ENCODE measurements around the gene ARHGAP5.
"Not testable (repeated sequence)": the region's sequence is repeated elsewhere in the genome, so short reads cannot be mapped to it uniquely, and the experiment has no call there.

ARHGAP5 gene

DNA sequence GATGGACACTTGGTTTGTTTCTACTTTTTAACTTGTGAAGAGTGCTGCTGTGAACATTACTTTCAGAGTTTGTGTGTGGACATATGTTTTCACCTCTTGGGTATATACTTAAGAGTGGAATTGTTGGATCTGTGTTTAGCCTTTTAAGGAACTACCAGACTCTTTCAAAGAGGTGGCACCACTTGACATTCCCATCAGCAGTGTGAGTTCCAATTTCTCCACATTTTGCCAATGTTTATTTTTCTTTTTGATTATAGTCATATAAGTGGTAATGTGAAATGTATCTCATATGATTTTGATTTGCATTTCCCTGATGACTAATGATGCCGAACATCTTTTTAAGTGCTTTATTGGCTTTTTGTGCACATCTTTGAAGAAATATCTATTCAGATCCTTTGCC, 44.8 kb downstream of the ARHGAP5 start:
- no peaks in the 10 kb centered on the region for H3K27me3 Mint-ChIP-seq
- H3K9me3 Mint-ChIP-seq: peaks cover 5% of the 10 kb centered on the region
- H3K36me3 Mint-ChIP-seq (ENCODE audit: low read depth): peaks cover 51% of the 10 kb centered on the region
- H3K4me1 Mint-ChIP-seq (ENCODE audit: low read depth): peaks cover 5% of the 10 kb centered on the region
- no peak overlapping the region for H3K27ac Mint-ChIP-seq
- no peak overlapping the region for H3K4me3 Mint-ChIP-seq

DNA sequence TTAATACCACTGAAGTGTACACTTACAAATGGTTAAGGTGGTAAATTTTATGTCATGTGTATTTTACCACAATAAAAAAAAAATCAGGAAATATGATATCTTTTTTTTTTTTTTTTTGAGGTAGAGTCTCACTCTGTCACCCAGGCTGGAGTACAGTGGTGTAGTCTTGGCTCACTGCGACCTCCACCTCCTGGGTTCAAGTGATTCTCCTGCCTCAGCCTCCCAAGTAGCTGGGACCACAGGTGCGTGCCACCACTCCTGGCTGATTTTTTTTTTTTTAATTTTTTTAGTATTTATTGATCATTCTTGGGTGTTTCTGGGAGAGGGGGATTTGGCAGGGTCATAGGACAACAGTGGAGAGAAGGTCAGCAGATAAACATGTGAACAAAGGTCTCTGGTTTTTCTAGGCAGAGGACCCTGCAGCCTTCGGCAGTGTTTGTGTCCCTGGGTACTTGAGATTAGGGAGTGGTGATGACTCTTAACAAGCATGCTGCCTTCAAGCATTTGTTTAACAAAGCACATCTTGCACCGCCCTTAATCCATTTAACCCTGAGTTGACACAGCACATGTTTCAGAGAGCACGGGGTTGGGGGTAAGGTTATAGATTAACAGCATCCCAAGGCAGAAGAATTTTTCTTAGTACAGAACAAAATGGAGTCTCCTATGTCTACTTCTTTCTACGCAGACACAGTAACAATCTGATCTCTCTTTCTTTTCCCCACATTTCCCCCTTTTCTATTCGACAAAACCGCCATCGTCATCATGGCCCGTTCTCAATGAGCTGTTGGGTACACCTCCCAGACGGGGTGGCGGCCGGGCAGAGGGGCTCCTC, 50.0 kb downstream of the ARHGAP5 start:
- H3K27me3 Mint-ChIP-seq; H3K9me3 Mint-ChIP-seq; H3K4me1 Mint-ChIP-seq (ENCODE audit: low read depth); H3K27ac Mint-ChIP-seq; H3K4me3 Mint-ChIP-seq: not testable (repeated sequence)
- H3K36me3 Mint-ChIP-seq (ENCODE audit: low read depth): peaks cover 81% of the 10 kb centered on the region

DNA sequence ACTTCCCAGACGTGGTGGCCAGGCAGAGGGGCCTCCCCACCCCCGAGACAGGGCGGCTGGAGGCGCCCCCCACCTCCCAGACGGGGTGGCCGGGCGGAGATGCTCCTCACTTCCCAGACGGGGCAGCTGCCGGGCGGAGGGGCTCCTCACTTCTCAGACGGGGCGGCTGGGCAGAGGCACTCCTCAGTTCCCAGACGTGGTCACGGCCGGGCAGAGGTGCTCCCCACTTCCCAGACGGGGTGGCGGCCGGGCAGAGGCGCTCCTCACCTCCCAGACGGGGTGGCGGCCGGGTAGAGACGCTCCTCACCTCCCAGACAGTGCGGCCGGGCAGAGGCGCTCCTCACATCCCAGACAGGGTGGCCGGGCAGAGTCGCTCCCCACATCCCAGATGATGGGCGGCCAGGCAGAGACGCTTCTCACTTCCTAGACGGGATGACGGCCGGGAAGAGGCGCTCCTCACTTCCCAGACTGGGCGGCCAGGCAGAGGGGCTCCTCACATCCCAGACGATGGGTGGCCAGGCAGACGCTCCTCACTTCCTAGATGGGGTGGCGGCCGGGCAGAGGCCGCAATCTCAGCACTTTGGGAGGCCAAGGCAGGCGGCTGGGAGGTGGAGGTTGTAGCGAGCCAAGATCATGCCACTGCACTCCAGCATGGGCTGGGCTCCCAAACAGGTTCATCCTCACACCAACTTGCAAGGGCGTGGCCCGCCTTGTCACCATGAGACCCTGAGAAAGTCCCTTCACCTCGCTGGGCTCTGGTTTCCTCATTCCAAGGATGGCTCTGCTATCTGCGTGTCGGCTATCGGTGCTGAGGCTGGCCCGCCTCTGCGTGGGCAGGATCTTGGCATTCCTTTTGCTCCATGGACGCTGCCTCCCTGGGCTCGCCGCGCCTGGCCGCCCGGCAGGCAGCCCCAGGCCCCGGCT, 50.9 kb downstream of the ARHGAP5 start:
- not testable (repeated sequence) for H3K4me1 Mint-ChIP-seq (ENCODE audit: low read depth); H3K27me3 Mint-ChIP-seq; H3K4me3 Mint-ChIP-seq; H3K9me3 Mint-ChIP-seq; H3K27ac Mint-ChIP-seq
- peaks cover 81% of the 10 kb centered on the region for H3K36me3 Mint-ChIP-seq (ENCODE audit: low read depth)

DNA sequence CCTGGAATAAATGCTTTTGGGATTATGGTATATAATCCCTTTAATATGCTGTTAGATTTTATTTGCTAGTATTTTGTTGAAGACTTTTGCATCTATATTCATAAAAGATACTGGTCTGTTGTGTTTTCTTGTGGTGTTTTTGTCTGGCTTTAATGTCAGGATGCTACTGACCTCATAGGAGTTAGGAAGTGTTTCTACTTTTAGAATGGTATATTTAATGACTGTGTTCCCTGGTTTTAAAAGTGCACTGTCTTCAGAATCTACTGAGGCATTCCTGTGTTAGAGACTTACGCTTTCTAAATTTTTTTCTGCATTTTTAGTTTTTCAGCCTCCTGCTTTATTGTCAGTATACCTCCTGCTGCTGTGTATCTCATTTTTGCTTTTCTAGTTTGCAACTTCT, 51.6 kb downstream of the ARHGAP5 start:
- no peak overlapping the region for H3K4me3 Mint-ChIP-seq
- H3K27me3 Mint-ChIP-seq: no peaks in the 10 kb centered on the region
- peaks cover 10% of the 10 kb centered on the region for H3K4me1 Mint-ChIP-seq (ENCODE audit: low read depth)
- H3K27ac Mint-ChIP-seq: no peak overlapping the region
- peaks cover 5% of the 10 kb centered on the region for H3K9me3 Mint-ChIP-seq
- H3K36me3 Mint-ChIP-seq (ENCODE audit: low read depth): peaks cover 80% of the 10 kb centered on the region

DNA sequence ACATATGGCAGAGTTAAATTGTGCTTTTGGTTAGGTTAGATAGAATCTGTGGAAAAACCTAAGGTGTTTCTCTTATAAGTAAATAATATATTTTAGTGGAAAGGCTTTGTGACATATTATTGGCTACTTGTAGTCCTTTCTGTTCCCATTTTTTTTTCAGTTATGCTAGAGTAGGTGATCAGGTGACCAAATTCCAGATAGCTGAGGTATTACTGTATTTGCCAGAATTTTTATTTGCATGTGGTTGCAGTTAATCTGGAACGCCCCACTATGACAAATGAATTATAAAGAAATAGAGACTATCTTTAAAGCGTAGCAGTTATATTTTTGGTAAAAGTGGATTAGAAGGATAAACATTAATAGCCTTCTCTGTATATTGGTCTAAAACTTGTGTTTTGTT, 52.0 kb downstream of the ARHGAP5 start:
- Mint-ChIP-seq H3K9me3 (peaks cover 5% of the 10 kb centered on the region), H3K36me3 (ENCODE audit: low read depth) (peaks cover 78% of the 10 kb centered on the region), H3K27ac (no peak overlapping the region)

DNA sequence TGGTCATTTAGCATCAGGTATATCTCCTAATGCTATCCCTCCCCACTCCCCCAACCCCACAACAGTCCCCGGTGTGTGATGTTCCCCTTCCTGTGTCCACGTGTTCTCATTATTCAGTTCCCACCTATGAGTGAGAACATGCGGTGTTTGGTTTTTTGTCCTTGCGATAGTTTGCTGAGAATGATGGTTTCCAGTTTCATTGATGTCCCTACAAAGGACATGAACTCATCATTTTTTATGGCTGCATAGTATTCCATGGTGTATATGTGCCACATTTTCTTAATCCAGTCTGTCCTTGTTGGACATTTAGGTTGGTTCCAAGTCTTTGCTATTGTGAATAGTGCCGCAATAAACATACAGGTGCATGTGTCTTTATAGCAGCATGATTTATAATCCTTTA, 54.6 kb downstream of the ARHGAP5 start:
- not testable (repeated sequence) for H3K4me1 Mint-ChIP-seq (ENCODE audit: low read depth); H3K27me3 Mint-ChIP-seq; H3K9me3 Mint-ChIP-seq; H3K4me3 Mint-ChIP-seq; H3K27ac Mint-ChIP-seq
- H3K36me3 Mint-ChIP-seq (ENCODE audit: low read depth): peaks cover 78% of the 10 kb centered on the region

More for the DNA sequence above, 52.0 kb downstream of the ARHGAP5 start:
- Mint-ChIP-seq H3K4me1 (ENCODE audit: low read depth) (peaks cover 10% of the 10 kb centered on the region), H3K27me3 (no peaks in the 10 kb centered on the region), H3K4me3 (no peak overlapping the region)

DNA sequence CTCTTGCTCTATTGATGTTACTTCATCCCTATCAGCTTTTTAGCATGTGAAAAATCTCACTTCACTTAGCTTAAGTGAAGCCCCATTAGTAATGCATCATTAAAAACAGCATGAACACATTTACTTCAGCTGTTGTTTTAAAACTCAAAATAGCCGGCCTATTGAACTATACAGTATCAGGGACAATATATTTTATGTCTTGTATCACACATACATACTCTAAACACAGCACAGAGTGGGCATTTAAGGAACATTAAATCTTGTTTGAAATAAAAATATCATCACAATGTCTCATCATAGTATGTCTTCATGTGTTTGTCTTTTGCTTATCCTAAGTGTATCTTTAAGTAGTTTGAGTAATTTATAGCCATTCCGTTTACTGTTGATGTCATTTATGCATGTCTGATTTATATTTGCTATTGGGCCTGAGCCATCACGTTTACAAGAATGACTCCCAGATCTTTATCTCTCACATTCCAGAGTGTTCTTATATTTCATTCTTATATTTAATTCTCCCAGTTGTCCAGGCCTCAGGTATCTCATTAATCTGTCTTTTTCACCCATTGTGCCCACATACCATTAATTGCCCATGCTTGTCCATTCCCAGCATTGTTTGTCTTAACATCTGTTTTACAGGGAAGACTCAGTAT, 57.5 kb downstream of the ARHGAP5 start:
- H3K9me3 Mint-ChIP-seq: peaks cover 4% of the 10 kb centered on the region
- H3K4me1 Mint-ChIP-seq (ENCODE audit: low read depth): no peaks in the 10 kb centered on the region
- no peak overlapping the region for H3K27ac Mint-ChIP-seq
- no peaks in the 10 kb centered on the region for H3K27me3 Mint-ChIP-seq
- no peak overlapping the region for H3K4me3 Mint-ChIP-seq
- peaks cover 70% of the 10 kb centered on the region for H3K36me3 Mint-ChIP-seq (ENCODE audit: low read depth)

DNA sequence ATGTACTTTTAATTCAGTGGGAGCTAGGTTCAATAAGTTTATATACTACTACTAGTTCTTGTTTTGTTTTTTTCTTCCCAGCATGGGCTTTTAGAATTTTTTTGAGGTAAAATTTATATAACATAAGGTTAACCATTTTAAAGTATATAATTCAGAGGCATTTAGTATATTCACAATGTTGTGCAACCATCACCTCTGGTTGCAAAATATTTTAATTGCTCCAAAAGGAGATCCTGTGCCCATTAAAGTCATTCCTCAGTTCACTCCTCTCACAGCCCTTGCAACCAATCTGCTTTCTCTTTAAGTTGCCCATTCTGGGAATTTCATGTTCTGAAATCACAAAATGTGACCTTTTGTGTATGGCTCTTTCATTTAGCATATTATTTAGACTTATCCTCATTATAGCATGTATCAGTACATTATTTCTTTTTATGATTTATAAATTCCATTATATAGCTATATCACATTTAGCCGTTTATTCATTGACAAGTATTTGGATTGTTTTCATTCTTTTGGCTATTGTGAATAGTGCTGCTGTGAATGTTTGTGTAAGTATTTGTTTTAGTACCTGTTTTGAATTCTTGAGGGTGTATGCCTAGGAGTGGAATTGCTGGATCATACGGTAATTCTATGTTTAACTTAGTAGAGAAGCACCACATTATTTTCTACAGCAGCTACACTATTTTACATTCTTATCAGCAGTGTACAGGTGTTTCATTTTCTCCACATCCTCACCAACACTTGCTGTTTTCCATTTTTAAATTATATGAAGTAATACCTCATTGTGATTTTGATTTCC, 59.1 kb downstream of the ARHGAP5 start:
- H3K27me3 Mint-ChIP-seq: no peaks in the 10 kb centered on the region
- peaks cover 4% of the 10 kb centered on the region for H3K9me3 Mint-ChIP-seq
- H3K36me3 Mint-ChIP-seq (ENCODE audit: low read depth): peaks cover 67% of the 10 kb centered on the region
- no peak overlapping the region for H3K4me3 Mint-ChIP-seq
- no peaks in the 10 kb centered on the region for H3K4me1 Mint-ChIP-seq (ENCODE audit: low read depth)
- H3K27ac Mint-ChIP-seq: no peak overlapping the region

DNA sequence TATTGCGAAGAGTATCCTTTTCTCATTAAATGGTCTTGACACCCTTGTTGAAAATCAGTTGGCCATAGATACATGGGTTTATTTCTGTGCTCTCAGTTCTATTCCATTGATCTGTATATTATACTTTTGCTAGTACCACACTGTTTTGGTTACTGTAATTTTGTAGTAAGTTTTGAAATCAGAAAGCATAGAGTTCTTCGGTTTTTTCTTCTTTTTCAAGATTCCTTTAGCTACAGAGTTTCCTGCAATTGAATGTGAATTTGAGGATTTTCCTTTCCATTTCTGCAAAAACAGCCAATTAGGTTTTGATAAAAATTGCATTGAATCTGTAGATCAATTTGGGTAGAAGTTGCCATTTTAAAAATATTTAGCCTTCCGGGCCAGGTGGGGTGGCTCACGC, 60.2 kb downstream of the ARHGAP5 start:
- no peaks in the 10 kb centered on the region for H3K27me3 Mint-ChIP-seq
- H3K36me3 Mint-ChIP-seq (ENCODE audit: low read depth): peaks cover 66% of the 10 kb centered on the region
- H3K4me3 Mint-ChIP-seq: no peak overlapping the region
- H3K9me3 Mint-ChIP-seq: peaks cover 4% of the 10 kb centered on the region
- no peaks in the 10 kb centered on the region for H3K4me1 Mint-ChIP-seq (ENCODE audit: low read depth)
- H3K27ac Mint-ChIP-seq: no peak overlapping the region

DNA sequence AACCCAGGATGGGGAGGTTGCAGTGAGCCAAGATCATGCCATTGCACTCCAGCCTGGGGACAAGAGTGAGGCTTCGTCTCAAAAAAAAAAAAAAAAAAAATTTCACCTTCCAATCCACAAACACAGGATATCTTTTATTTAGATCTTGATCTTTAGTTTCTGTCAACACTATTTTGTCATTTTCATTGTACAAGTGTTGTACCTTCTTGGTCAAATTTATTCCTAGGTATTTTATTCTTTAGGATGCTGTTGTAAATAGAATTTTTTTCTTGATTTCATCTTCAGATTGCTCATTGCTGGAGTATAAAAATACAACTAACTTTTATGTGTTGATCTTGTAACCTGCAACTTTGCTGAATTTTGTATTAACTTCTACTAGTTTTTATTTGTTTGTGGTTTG, 60.8 kb downstream of the ARHGAP5 start:
- Mint-ChIP-seq H3K27ac (no peak overlapping the region), H3K9me3 (peaks cover 4% of the 10 kb centered on the region), H3K4me3 (no peak overlapping the region), H3K36me3 (ENCODE audit: low read depth) (peaks cover 65% of the 10 kb centered on the region), H3K4me1 (ENCODE audit: low read depth) (no peaks in the 10 kb centered on the region), H3K27me3 (no peaks in the 10 kb centered on the region)

DNA sequence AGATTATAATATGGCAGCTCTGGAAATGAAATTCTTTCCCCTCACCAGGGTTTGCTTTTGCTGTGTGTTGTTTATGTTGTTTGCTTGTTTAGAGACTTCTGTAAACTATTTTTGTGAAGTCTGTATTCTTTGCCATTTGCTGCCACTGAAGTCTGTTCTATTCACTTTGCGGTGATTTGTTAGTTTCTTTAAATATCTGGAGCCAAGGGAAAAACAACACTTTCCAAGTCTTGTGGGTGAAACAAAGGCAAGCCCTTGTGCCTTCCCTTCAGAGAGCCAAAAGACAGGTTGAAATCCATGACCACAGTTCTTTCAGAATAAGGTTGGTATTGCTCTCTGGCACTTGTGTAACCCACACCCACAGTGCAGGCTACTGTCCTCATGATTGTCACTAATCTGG, 65.2 kb downstream of the ARHGAP5 start:
- no peak overlapping the region for H3K4me3 Mint-ChIP-seq
- peaks cover under 1% of the 10 kb centered on the region for H3K9me3 Mint-ChIP-seq
- no peaks in the 10 kb centered on the region for H3K4me1 Mint-ChIP-seq (ENCODE audit: low read depth)
- peaks cover 41% of the 10 kb centered on the region for H3K36me3 Mint-ChIP-seq (ENCODE audit: low read depth)
- no peak overlapping the region for H3K27ac Mint-ChIP-seq
- H3K27me3 Mint-ChIP-seq: no peaks in the 10 kb centered on the region

DNA sequence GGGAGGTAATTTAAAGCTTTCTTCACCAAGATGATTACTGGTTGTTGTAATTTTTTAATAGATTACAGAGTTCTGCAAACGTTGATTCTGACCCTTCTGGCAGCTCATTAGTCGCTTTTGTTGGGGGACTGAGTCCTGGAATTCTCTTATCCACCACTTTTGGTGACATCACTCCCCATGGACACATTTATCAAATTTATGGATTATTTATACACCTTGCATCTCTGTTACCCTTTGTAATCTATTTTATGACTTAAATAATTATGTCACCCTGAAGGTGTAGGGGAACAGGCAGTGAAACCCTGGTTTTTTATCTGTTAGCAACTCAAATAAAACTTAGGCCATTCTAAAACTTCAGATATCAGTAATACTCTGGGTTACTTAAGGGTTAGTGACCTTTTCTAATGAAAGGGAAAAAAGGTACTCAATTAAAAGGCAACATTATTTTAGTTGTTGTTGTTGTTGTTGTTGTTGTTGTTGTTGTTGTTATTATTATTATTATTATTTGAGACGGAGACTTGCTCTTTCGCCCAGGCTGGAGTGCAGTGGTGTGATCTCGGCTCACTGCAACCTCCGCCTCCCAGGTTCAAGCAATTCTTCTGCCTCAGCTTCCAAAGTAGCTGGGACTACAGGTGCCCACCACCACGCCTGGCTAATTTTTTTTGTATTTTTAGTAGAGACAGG, 65.8 kb downstream of the ARHGAP5 start:
- Mint-ChIP-seq H3K4me1 (ENCODE audit: low read depth) (no peaks in the 10 kb centered on the region), H3K27ac (no peak overlapping the region), H3K36me3 (ENCODE audit: low read depth) (peaks cover 37% of the 10 kb centered on the region), H3K9me3 (no peaks in the 10 kb centered on the region), H3K27me3 (no peaks in the 10 kb centered on the region), H3K4me3 (no peak overlapping the region)

DNA sequence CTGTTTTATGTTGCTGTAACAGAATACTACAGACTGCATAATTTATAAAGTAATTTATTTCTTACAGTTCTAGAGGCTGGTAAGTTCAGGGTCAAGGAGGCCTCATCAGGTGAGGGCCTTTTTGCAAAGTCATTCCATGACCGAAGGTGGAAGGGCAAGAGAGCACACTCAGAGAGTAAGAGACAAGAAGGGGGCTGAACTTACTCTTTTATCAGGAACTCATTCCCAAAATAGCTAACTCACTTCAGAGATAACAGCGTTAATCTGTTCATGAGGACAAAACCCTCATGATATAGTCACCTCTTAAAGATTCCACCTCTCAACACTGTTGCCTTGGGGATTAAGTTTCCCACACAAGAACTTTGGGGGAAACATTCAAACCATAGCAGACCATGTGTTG, 73.3 kb downstream of the ARHGAP5 start:
- no peak overlapping the region for H3K4me3 Mint-ChIP-seq
- H3K27ac Mint-ChIP-seq: no peak overlapping the region
- no peaks in the 10 kb centered on the region for H3K27me3 Mint-ChIP-seq
- H3K36me3 Mint-ChIP-seq (ENCODE audit: low read depth): peaks cover 49% of the 10 kb centered on the region
- H3K9me3 Mint-ChIP-seq: no peaks in the 10 kb centered on the region
- H3K4me1 Mint-ChIP-seq (ENCODE audit: low read depth): no peaks in the 10 kb centered on the region

DNA sequence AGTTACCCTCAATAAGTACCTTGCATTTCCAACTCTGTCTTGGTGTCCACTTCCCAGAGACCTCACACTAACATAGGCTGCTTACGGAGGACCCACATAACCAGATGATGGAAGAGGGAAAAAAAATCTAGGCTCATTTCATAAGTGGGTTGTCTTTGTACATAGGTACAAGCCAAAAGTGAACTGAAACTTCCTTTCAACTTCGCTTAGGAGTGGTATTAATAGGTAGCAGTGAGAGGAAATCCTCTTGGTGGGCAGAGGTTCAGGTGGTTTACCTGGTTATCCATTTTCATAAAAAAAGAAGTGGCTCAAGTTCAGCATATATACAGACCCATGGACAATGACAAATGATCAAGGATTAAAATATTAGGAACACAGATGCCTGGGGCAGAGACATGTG, 88.9 kb downstream of the ARHGAP5 start:
- Mint-ChIP-seq H3K9me3 (peaks cover 9% of the 10 kb centered on the region), H3K4me3 (no peak overlapping the region), H3K4me1 (ENCODE audit: low read depth) (no peaks in the 10 kb centered on the region), H3K36me3 (ENCODE audit: low read depth) (no peaks in the 10 kb centered on the region), H3K27ac (no peak overlapping the region), H3K27me3 (no peaks in the 10 kb centered on the region)
